ENCODE measurements around the gene STIP1.
"Not testable (repeated sequence)": the region's sequence is repeated elsewhere in the genome, so short reads cannot be mapped to it uniquely, and the experiment has no call there.

The STIP1 gene

GRCh38 chr11:64235437-64236161, 49.6 kb downstream of the STIP1 start:
- no peak for DNase-seq (ENCODE audit: low read depth in 2 of 2, low spot score in 1 of 2)

GRCh38 chr11:64237484-64237951, 51.5 kb downstream of the STIP1 start:
- DNase-seq (ENCODE audit: low read depth in 2 of 2, low spot score in 1 of 2): no peak

DNA sequence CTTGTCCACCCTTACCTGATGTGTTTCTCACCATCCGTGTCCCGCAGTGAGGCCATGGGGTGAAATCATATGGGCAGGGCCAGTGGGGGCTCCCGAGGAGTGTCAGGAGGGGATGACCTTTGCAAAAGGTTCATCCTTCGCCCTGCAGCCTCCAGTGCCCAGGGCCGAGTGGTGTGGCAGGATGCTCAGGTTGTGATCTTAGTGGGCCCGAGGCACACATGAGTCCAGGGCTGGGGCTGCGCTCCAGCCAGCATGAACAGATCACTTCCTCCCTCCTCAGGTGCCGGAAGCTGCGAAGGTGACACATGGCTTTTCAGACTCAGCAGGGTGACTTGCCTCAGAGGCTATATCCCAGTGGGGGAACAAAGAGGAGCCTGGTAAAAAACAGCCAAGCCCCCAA, 52.1 kb downstream of the STIP1 start:
- no peak for DNase-seq (ENCODE audit: low read depth in 2 of 2, low spot score in 1 of 2)

- no peak for DNase-seq (ENCODE audit: low read depth in 2 of 2, low spot score in 1 of 2)
These were observed 53.0 kb downstream of the STIP1 start for GRCh38 chr11:64238999-64239398.

DNA sequence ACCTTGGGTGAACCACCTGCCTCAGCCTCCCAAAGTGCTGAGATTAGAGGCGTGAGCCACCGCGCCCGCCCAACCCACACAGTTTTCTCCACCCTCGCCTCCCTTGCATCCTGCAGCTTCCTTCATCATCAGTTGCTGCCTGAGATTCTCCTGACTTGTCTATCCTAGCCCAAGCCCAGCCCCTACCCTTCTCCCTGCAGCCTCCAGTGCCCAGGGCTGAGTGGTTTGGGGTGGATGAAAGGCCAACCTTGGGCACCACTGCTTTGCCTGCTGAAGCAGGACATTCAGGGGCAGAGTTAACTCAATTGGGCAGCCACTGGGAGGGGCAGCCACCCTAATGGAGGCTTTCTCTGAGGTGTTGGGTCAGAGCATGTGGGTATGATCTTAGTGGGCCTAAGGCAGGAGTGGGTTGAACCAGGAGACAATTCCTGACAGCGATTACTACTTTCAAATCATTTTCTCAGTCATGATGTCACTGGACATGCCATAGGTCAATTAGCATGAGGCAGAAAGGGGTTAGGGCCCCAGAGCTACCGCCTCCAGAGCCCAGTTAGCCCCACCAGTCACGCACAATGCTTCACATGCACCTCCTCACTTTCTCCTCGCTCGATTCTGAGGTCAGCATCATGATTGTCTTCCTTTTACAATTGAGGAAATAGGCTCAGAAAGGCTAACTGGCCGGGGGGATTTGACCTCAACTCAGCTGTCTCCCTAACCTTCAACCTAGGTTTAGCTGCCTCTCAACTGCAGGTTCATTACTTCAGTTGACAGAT, 53.9 kb downstream of the STIP1 start:
- no peak for DNase-seq (ENCODE audit: low read depth in 2 of 2, low spot score in 1 of 2)

- peak; percentile 95 to 97 for DNase-seq (ENCODE audit: low read depth in 2 of 2, low spot score in 1 of 2)
These were observed 54.7 kb downstream of the STIP1 start, which contains the start of gene FKBP2 for GRCh38 chr11:64240435-64241240. Gene FKBP2 (plus strand): TSS chr11:64241095. CDS start chr11:64242388, 1,293 bp downstream.

- peak; percentile 97 to 99 for DNase-seq (ENCODE audit: low read depth in 2 of 2, low spot score in 1 of 2)
These were observed 55.2 kb downstream of the STIP1 start for GRCh38 chr11:64241241-64241490.

- DNase-seq (ENCODE audit: low read depth in 2 of 2, low spot score in 1 of 2): no peak
These were observed 55.8 kb downstream of the STIP1 start for GRCh38 chr11:64241491-64242374.

- DNase-seq (ENCODE audit: low read depth in 2 of 2, low spot score in 1 of 2): no peak
These were observed 57.4 kb downstream of the STIP1 start for GRCh38 chr11:64243236-64243854.

- no peak for DNase-seq (ENCODE audit: low read depth in 2 of 2, low spot score in 1 of 2)
These were observed 58.1 kb downstream of the STIP1 start for GRCh38 chr11:64244107-64244506.

DNA sequence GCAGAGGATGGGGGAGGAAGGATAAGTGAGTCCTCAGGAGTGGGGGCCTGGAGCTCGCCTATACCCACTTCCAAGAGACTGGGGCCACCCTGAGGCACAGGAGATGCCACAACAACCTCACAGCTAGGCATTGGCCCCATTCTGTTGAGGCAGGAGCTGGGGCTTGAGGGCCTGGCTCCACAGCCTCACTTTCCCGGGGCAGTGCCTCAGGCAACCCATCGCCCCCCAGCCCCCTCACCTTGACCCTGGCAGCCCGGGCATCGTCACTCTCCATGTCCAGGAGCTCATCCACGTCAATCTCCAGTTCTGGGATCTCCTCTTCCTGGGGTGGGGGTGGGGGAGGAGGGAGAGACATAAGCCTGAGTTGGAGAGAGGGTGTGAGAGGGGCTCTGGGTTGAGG, 59.0 kb downstream of the STIP1 start:
- DNase-seq (ENCODE audit: low read depth in 2 of 2, low spot score in 1 of 2): no peak

DNA sequence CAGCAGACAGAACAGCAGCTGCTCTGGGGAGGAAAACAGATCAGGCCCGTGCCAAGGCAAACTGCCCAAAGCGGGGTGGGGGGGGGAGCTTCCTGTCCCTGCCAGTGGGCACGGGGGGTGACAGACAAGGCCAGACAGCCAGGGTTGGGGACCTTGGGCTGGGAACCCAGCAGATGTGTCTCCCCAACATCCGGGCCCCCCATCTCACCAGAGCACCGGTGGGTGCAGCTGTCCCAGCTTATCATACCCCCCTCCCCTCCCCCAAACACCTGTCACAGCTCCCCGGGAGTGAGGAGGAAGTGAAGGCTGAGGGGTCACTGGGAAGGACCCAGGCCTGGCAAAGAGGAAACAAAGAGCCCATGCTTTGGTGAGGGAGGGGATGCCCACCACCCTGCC, 59.4 kb downstream of the STIP1 start:
- DNase-seq (ENCODE audit: low read depth in 2 of 2, low spot score in 1 of 2): no peak

GRCh38 chr11:64245797-64246620, 60.0 kb downstream of the STIP1 start:
- DNase-seq (ENCODE audit: low read depth in 2 of 2, low spot score in 1 of 2): peak in 1 of 2 donors; percentile 39

GRCh38 chr11:64246621-64246870, 60.6 kb downstream of the STIP1 start:
- DNase-seq (ENCODE audit: low read depth in 2 of 2, low spot score in 1 of 2): not testable (repeated sequence)

DNA sequence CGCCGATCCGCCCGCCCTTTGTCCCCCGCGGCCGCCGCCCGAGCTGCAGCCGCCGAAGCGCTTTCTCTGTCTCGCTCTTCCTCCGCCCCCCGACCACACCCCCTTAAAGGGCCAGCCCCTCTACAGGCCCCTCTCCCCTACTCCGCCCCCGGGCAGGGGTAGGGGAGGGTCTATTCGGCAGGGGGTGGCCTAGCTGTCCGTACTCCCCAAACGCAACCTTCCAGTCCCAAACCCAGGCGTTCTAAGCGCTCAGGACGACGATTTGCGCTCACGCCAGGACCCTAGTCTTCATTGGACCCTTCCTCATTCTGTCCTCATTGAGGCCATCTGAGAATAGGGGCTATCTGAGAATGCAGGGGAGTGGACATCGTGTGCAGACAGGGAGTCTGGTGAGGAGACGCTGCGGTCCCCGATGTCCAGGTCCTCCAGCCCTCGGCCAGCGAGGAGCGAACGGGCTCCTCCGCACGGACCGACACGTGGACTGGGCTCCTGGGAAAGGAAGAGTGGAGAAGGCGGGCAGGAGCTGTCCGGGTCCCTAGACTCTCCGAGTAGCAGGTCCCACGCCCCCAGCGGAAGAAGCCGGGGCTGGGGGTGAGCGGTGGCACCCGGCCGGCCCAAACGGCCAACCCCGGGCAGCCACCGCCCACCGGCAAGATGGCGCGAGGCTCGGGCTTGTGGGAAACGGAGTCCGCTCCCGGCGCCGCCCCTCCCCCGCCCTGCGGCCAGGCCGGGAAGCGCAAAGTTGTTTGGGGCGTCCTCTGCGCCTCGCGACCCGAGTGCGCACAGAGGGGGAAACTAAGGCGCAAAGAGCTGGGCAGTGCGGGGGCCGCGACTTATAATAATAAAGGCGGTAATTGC, 61.1 kb downstream of the STIP1 start, which contains the start of gene PPP1R14B:
Gene PPP1R14B, minus strand, starts transcription at position 73 of the 858 bp plus-strand sequence. CDS start 270 bp downstream, outside the sequence.
- no peak for DNase-seq (ENCODE audit: low read depth in 2 of 2, low spot score in 1 of 2)

DNA sequence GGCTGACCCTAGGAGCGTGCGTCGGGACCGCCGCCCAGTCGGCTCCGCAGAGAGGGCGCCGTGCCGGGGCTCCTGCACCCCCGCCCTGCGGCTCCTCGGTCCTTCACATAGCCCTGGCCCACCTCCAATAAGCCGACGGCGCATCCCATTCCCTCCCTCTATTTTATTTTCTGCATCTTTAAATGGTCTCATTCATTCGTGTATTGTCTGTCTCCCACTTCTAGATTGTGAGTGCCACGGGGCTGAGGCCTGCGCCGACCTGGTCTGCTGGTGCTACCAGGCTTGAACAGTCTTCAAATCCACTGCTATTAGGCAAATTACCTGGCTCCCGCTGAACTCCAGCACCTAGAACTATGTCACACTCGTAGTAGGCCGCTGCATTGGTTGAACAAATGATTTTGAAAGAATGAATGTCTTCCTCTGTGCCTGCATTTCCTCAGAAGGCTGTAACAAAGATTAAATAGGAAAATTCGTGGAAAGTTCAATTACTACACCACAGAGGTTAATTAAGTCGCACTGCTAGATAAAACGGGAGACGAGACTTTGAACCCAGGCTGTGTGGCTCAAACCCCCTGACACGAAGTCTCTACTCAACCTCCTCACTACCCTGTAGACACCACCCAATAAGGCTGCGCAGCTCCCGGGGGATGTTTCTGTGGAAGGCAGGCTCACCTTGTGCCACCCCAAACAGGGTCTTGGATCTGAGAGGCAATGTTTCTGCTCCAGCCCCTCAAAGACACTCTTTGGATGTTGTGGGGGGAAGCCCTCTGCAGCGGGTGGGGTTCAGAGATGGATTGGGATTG, 62.0 kb downstream of the STIP1 start:
- DNase-seq (ENCODE audit: low read depth in 2 of 2, low spot score in 1 of 2): no peak

DNA sequence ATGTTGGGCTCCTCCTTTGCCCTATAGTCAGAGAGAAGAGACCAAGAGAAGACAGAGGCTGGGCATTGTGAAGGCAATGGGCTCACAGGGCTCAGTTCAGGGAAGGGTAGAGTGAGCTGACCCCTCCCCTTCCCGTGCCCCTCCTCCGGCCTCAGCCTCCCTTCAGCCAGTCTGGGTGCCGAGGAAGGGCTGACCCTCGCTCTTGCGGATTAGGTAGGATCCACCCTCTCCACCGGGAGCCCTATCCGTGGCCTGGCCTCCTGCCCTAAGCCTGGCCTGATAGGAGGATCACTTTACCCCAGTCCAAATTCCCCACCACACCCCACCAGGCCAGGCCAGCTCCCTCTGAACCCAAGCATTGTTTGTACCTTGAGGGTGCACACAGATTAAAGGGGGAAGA, 62.6 kb downstream of the STIP1 start:
- DNase-seq (ENCODE audit: low read depth in 2 of 2, low spot score in 1 of 2): no peak

DNA sequence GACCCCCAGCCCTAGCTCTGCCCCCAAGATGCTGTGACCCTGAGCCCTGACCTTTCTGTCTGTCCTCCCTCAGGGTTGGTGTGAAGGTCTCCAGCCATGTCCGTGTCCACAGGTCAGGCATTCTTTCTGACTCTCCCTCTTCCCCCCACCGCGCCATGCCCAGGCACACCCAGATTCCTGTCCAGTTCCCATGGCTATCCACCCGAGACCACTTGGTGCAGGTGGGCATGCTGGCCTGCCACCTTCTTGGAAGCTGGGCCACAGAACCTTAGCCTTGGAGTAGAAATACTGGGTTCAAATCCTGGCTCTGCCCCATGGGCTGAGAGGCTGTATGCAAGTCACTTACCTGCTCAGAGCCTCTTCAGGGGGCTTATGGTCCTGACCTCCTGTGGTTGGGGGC, 63.1 kb downstream of the STIP1 start:
- no peak for DNase-seq (ENCODE audit: low read depth in 2 of 2, low spot score in 1 of 2)

Measured in stimulated activated CD8-positive, alpha-beta memory T cell treated with anti-CD3 and anti-CD28 coated beads, Interleukin-4, amount 100 ng/mL, for 1 hour (primary cell).